GM20000 (cell line): ENCODE measurements around the gene PCBD1.

Experiments
- DNase-seq: peaks from one replicate; pipeline ENCODE4 v3.0.0; 2012; ENCODE audit warnings: low spot score
- CTCF ChIP-seq: IDR thresholded peaks from 2 replicates; pipeline ENCODE4 v1.5.1; 2012; ENCODE audit warnings: mild to moderate bottlenecking, control low read depth; ENCODE audit errors: extremely low read depth, missing control alignments

Gene PCBD1

GRCh38 chr10:70837660-70838059 is 50.7 kb downstream of the PCBD1 start:
- DNase-seq = no peak

GRCh38 chr10:70836319-70836718 is 52.0 kb downstream of the PCBD1 start:
- no peak for TF ChIP-seq CTCF
- no peak for DNase-seq

More at GRCh38 chr10:70837660-70838059, 50.7 kb downstream of the PCBD1 start:
- no peak for TF ChIP-seq CTCF

- no peak for DNase-seq
- TF ChIP-seq CTCF = no peak
Observed at GRCh38 chr10:70834441-70835151, 53.8 kb downstream of the PCBD1 start.

GRCh38 chr10:70834021-70834420 is 54.3 kb downstream of the PCBD1 start:
- DNase-seq = no peak
- TF ChIP-seq CTCF = no peak

GRCh38 chr10:70833601-70834000 is 54.8 kb downstream of the PCBD1 start:
- DNase-seq = no peak
- no peak for TF ChIP-seq CTCF
